Ascending aorta (tissue), 2 donors: Measurements from ENCODE around the gene SCAI. TPM values are rescaled to one million over a fixed set of nuclear protein-coding genes. Genes with fewer than 3 reads are reported as not detected.
"Not testable (repeated sequence)": the region's sequence is repeated elsewhere in the genome, so short reads cannot be mapped to it uniquely, and the experiment has no call there.

ENCODE experiments used
- DNase-seq, 2 donors: peaks; one replicate each; pipeline ENCODE4 v3.0.0-alpha.2; 2019; ENCODE audit warnings: low spot score in 2 of 2
- H3K27ac ChIP-seq, 2 donors: fragments of 200-600 bp; sonication (generic); one replicate each; pipeline ENCODE4 v1.5.1; 2016 to 2017; ENCODE audit warnings: mild to moderate bottlenecking in 1 of 2
- H3K27me3 ChIP-seq: fragments of 200-600 bp; sonication (generic); one replicate; pipeline ENCODE4 v1.5.1; 2017
- H3K36me3 ChIP-seq, 2 donors: fragments of 200-600 bp; sonication (generic); one replicate each; pipeline ENCODE4 v1.5.1; 2016
- H3K4me1 ChIP-seq, 2 donors: fragments of 200-600 bp; sonication (generic); one replicate each; pipeline ENCODE4 v1.5.1; 2016 to 2017; ENCODE audit warnings: mild to moderate bottlenecking in 1 of 2
- H3K4me3 ChIP-seq, 2 donors: fragments of 200-600 bp; sonication (generic); one replicate each; pipeline ENCODE4 v1.5.1; 2016 to 2017; ENCODE audit warnings: mild to moderate bottlenecking in 1 of 2
- H3K9me3 ChIP-seq, 2 donors: fragments of 200-600 bp; sonication (generic); one replicate each; pipeline ENCODE4 v1.5.1; 2016
- CTCF ChIP-seq, 3 experiments: fragments of 200-600 bp in 2 of 3; fragments of 450-650 bp in 1 of 3; sonication (generic) in 2 of 3; IDR thresholded peaks; one replicate each; pipeline ENCODE4 v1.5.1; 2016 to 2019; ENCODE audit warnings: antibody characterized with exemption in 3 of 3, mild to moderate bottlenecking in 1 of 3, moderate library complexity in 1 of 3
- intact Hi-C: fragments of 100-400 bp; cut with DNase I; formaldehyde crosslinking; loops from one replicate; pipeline ENCODE4 v1.15.1; 2023
- total RNA-seq: library from RNA; depleted of rRNA; stranded (reverse); fragments of >200 nt; gene quantifications from one replicate; pipeline ENCODE4 v1.1.0, GENCODE V29; 2016

The SCAI gene
- total RNA-seq, 1 donor from 2014 or later = 2.4 TPM

GRCh38 chr9:125038166-125038565, 105.2 kb downstream of the SCAI start:
- no peaks in the 10 kb centered on the region for H3K9me3 ChIP-seq
- no peak overlapping the region for H3K27ac ChIP-seq
- no peaks in the 10 kb centered on the region for H3K27me3 ChIP-seq
- no peaks in the 10 kb centered on the region for H3K36me3 ChIP-seq
- H3K4me3 ChIP-seq = no peak overlapping the region
- DNase-seq = no peak
- no peak for TF ChIP-seq CTCF (IDR thresholded peaks at IDR 0.05)
- H3K4me1 ChIP-seq = no peaks in the 10 kb centered on the region
- intact Hi-C loops = no loop called here

GRCh38 chr9:125028041-125028440, 115.3 kb downstream of the SCAI start:
- no peaks in the 10 kb centered on the region for H3K4me1 ChIP-seq
- H3K36me3 ChIP-seq = peaks cover 0 to 7% of the 10 kb centered on the region in 2 donors
- DNase-seq = no peak
- H3K9me3 ChIP-seq = no peaks in the 10 kb centered on the region
- TF ChIP-seq CTCF (IDR thresholded peaks at IDR 0.05) = no peak
- H3K27me3 ChIP-seq = no peaks in the 10 kb centered on the region
- no peak overlapping the region for H3K27ac ChIP-seq
- intact Hi-C loops = no loop called here
- H3K4me3 ChIP-seq = no peak overlapping the region

- no peak for TF ChIP-seq CTCF (IDR thresholded peaks at IDR 0.05)
- Histone ChIP-seq H3K27me3 (no peaks in the 10 kb centered on the region), H3K4me3 (no peak overlapping the region), H3K9me3 (no peaks in the 10 kb centered on the region), H3K27ac (no peak overlapping the region), H3K36me3 (peaks cover 0 to 7% of the 10 kb centered on the region in 2 donors), H3K4me1 (no peaks in the 10 kb centered on the region)
- no peak for DNase-seq
- intact Hi-C loops = no loop called here
Measured at GRCh38 chr9:125024917-125025316, 118.4 kb downstream of the SCAI start.

DNA sequence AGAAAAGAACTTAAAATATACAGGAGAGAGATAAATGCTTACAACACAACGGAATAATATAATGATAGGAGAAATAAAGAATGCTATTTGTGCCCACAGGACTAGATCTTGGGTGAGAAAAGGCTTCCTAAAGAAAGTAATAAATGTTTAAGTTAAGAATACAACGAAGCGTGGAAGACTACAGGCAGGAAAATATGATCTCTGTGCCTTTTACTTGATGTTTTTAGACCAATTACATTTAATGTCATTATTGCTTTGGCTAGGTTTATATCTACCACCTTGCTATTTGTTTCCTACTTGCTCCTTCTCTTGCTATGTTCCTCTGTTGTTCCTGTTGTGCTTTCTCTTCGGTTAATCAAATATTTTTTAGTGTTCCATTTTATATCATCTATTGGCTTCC, 122.3 kb downstream of the SCAI start:
- H3K4me3 ChIP-seq = no peak overlapping the region
- no peaks in the 10 kb centered on the region for H3K27me3 ChIP-seq
- H3K9me3 ChIP-seq = no peaks in the 10 kb centered on the region
- H3K27ac ChIP-seq = no peak overlapping the region
- intact Hi-C loops = no loop called here
- H3K4me1 ChIP-seq = no peaks in the 10 kb centered on the region
- H3K36me3 ChIP-seq = peaks cover 0 to 13% of the 10 kb centered on the region in 2 donors
- TF ChIP-seq CTCF (IDR thresholded peaks at IDR 0.05) = no peak
- no peak for DNase-seq

GRCh38 chr9:125015655-125016054, 127.7 kb downstream of the SCAI start:
- H3K27ac ChIP-seq, DNase-seq, intact Hi-C loops, H3K27me3 ChIP-seq, H3K4me3 ChIP-seq, H3K9me3 ChIP-seq, H3K4me1 ChIP-seq: not testable (repeated sequence)
- peaks cover 0 to 14% of the 10 kb centered on the region in 2 donors for H3K36me3 ChIP-seq

GRCh38 chr9:125012013-125012412, 131.3 kb downstream of the SCAI start:
- H3K27ac ChIP-seq, H3K4me3 ChIP-seq, H3K36me3 ChIP-seq, DNase-seq, H3K4me1 ChIP-seq, H3K9me3 ChIP-seq, intact Hi-C loops, H3K27me3 ChIP-seq: not testable (repeated sequence)

GRCh38 chr9:125008599-125008998, 134.7 kb downstream of the SCAI start:
- intact Hi-C loops = no loop called here
- Histone ChIP-seq H3K27me3 (no peaks in the 10 kb centered on the region), H3K9me3 (no peaks in the 10 kb centered on the region), H3K4me1 (no peaks in the 10 kb centered on the region), H3K36me3 (peaks cover 0 to 10% of the 10 kb centered on the region in 2 donors), H3K4me3 (no peak overlapping the region), H3K27ac (no peak overlapping the region)
- no peak for DNase-seq
- TF ChIP-seq CTCF (IDR thresholded peaks at IDR 0.05) = no peak
